HG03558 (cell line): ENCODE data around the gene CAVIN2.

Source experiments
- ATAC-seq: cut with Tn5 transposase; IDR thresholded peaks from one replicate; pipeline ENCODE4 v1.9.1; 2021; ENCODE audit warnings: moderate number of reproducible peaks; ENCODE audit not compliant: unreplicated experiment; ENCODE audit errors: extremely low read depth

Gene CAVIN2, protein sequence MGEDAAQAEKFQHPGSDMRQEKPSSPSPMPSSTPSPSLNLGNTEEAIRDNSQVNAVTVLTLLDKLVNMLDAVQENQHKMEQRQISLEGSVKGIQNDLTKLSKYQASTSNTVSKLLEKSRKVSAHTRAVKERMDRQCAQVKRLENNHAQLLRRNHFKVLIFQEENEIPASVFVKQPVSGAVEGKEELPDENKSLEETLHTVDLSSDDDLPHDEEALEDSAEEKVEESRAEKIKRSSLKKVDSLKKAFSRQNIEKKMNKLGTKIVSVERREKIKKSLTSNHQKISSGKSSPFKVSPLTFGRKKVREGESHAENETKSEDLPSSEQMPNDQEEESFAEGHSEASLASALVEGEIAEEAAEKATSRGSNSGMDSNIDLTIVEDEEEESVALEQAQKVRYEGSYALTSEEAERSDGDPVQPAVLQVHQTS

DNA sequence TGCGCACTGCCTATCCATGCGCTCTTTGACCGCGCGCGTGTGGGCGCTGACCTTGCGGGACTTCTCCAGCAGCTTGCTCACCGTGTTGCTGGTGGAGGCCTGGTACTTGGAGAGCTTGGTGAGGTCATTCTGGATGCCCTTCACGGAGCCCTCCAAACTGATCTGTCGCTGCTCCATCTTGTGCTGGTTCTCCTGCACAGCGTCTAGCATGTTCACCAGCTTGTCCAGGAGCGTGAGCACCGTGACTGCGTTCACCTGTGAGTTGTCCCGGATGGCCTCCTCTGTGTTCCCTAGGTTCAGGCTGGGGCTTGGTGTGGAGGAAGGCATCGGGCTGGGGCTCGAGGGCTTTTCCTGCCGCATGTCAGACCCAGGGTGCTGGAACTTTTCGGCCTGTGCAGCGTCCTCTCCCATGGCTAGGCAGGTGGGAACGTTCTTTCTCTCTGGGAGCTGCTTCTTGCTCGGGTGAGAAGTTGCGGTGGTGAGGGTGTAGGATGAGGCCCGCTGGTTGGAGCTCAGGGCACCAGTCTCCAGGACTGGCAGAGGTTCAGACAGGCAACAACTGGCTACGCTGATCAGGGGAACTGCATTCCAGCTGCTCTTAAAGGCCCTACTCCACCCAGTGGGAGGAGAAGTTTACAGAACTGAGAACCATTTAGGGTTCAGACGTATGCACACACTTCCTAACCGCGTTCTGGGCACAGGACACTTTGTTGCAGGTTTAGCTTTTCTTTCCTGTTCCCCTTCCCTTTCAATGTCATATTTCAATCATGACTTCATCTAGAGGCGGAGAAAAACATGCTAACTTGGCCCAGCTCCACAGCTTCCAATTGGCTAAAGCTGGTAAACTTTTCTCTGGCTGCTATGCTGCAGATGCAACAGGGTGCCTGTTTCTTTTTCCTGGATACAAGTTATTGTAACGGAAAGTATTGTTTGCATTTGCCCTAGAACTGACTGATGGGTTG is at the start of gene CAVIN2:
CAVIN2 (minus strand) TSS at position 574 of the 962 bp plus-strand sequence; CDS start at position 411, 163 bp downstream.
- ATAC-seq = no peak

- no peak for ATAC-seq
Measured at GRCh38 chr2:191895743-191896142, 48.9 kb upstream of the CAVIN2 start.

GRCh38 chr2:191895195-191895594 is 48.3 kb upstream of the CAVIN2 start:
- no peak for ATAC-seq

GRCh38 chr2:191894681-191895147 is 47.8 kb upstream of the CAVIN2 start:
- ATAC-seq = peak; percentile 42

GRCh38 chr2:191892391-191892790 is 45.5 kb upstream of the CAVIN2 start:
- no peak for ATAC-seq

GRCh38 chr2:191891656-191892055 is 44.8 kb upstream of the CAVIN2 start:
- no peak for ATAC-seq

- no peak for ATAC-seq
Measured at GRCh38 chr2:191889931-191890330, 43.0 kb upstream of the CAVIN2 start.

DNA sequence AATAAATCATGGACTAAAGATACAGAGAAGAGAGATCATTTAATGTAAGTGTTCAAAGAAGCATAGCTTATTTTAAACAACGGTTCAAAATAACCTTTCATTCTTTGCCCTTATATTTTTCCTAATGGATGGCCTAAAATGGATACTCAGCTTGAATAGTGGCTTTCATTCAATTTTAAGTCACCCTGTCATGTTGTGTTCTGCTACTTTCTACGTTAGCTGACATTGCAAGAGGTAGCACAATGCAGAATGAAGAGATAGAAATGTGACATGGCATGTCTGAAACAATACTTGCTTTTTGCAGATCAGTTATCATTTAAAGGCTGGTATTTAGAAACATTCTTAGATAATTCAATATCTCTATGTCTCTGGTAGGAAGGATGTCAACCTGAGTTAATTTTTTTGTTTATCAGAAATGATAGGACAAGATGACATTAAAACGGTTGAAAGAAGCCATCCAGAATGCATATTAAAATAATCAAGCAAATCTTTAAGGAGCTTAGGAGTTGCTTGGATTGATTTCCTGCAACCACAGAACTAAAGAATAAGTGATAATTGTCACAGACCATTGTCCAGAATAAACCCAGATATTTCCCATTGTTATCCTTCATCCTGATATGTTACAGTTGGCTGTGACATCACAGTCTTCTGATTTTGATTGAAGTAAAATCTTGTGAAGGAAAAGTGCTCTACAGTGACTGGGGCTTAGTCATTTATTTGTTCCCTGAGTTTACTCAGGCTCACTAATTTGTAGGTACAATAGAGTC is 41.7 kb upstream of the CAVIN2 start:
- ATAC-seq = no peak

- no peak for ATAC-seq
Measured at GRCh38 chr2:191885650-191886049, 38.8 kb upstream of the CAVIN2 start.

GRCh38 chr2:191885098-191885497 is 38.2 kb upstream of the CAVIN2 start:
- no peak for ATAC-seq

GRCh38 chr2:191881982-191882816 is 35.3 kb upstream of the CAVIN2 start:
- ATAC-seq = no peak

GRCh38 chr2:191878548-191879279 is 31.8 kb upstream of the CAVIN2 start:
- ATAC-seq = no peak

- ATAC-seq = no peak
Measured at GRCh38 chr2:191877875-191878274, 31.0 kb upstream of the CAVIN2 start.

DNA sequence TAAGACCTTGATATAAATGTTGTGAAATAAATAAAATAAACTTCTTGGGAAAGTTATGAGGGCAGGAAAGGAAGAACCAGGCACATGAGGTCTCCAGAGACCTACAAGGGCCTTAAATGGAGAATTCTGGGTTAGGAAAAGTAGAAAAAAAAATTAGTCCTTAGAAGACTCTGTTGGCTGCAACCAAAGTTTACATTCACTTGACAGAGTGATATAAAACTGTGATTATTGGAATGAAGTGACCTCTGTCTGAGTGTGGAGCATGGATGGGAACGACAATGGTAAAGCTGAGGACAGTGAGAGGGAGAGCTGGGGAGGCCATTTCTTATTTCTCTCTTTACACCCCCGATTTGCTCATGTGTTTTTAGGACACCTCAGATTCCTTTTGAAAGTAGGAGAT is 29.0 kb upstream of the CAVIN2 start:
- ATAC-seq = no peak

GRCh38 chr2:191870744-191871143 is 23.9 kb upstream of the CAVIN2 start:
- no peak for ATAC-seq

GRCh38 chr2:191869781-191870180 is 22.9 kb upstream of the CAVIN2 start:
- ATAC-seq = no peak

- no peak for ATAC-seq
Measured at GRCh38 chr2:191869178-191869577, 22.3 kb upstream of the CAVIN2 start.

DNA sequence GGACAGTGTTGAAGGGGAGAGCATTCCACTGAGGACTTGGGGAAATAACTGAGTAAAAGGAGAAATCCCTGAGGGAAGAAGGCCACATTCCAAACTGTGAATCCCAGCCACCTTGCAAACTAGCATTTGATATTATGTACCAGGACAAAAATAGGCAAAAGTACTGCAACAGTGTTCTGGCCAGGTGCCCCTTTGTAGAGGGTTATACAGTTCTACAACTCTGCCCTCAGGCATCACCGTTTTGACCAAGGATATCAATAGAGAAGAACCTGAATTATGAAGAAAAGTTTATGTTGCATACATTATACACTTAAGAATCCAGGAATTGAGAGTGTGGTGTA is 20.6 kb upstream of the CAVIN2 start:
- no peak for ATAC-seq
